ENCODE results near the gene MARK3.

The MARK3 gene

DNA sequence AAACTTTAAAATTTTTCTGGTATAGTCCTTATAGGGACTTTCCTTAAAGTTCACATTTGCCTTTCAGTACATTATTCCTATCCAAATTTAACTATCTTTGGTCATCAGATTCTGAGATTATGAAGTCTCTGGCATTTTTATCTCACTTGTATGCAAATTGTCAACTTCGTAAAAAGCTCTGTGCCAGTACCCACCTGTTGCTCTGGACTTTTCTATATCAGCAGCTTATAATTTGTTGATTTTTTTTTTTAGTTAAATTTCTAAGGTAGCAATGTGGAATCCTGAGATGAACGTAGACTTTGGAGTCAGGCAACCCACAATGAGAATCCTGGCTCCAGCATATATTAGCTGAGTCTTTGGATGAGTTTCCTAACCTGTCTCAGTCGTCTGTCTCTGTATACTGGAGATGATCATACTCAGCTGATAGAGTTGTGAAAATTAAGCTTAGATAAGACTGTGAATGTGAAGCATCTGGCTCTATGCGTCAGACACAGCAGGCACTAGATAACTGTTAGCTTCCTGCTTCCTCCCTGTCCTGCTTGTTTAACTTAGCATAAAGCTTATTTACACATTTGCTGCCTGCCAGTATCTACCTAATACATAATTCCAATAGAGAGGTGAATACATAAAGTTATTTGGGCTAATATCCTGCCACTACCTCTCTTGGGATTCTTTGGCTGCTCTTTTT is 59.8 kb downstream of the MARK3 start:
- no peak for DNase-seq

DNA sequence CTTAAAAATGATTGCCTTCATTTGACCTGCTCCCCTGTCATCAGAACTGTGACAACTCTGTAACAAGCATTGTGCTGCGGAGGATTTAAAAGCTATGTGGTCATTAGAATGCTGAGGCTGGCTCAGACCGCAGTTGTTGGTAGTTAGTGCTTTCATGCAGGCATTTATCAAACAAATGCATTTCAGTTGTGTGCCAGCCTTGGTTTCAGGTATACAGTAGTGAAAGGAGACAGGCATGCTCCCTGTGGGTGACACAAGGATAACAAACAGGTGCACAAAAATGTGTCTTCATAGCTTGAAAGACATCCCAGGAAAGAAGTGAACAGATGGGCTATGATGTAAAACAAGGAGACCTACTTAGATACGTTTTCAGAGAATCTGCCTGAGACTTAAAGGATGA is 60.6 kb downstream of the MARK3 start:
- DNase-seq = no peak

DNA sequence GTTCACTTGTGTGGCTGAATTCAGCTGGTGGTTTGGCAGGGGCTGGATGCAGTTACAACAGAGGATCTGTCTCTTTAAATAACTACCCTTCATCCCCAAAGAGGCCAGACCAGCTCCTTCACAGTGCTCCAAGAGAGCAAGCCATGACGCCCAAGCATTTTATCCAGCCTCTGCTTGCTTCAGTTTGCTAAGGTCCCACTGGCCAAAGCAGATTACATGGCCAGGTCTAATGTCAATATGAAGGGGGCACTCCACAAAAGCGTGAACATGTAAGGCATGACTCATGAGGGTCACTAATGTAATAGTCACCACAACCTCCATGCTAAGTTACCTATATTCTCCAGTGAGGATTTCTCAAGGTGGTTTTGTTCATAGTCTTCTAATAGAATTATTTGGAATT is 62.9 kb downstream of the MARK3 start:
- no peak for DNase-seq

DNA sequence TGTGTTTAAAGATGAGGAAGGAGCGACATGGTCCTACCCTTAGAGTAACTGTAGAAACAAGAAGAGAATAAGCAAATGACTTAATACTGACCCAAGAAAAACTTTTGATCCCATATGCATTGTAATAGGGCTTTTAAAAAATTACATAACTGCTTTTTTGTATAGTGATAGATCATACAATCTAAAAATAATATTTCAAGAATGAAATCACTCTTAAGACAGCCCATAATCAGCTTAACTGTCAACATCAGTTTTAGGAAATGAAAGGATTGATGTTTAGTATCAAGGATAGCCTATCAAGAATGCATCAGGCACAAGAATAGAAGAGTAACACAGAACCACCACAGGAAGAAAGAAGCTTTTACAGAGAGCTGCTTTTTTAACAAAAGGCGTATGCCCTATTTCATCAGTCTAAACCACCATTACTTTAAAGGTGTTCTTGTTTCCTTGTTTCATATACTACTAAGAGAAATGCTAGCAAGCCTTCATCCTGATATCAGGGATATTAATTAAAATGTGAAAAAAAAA is 64.5 kb downstream of the MARK3 start:
- no peak for DNase-seq

DNA sequence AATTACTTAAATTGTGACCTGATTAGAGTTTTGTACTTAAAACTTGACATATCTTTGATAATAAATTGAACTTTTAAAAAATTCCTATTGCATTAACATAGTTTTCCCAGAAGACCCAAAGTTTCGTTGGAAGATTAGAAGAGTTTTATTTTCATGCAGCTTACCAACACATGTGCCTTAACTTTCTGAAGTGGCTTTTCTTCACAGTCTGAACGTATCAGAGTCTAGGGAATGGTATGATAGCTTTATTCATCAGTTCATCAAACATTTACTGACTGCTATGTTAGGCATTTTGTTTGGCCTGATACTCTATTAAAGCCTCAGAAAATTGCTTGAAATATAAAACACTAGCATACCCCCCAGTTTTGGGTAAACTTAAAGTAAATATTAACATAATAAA is 65.2 kb downstream of the MARK3 start:
- DNase-seq = no peak

DNA sequence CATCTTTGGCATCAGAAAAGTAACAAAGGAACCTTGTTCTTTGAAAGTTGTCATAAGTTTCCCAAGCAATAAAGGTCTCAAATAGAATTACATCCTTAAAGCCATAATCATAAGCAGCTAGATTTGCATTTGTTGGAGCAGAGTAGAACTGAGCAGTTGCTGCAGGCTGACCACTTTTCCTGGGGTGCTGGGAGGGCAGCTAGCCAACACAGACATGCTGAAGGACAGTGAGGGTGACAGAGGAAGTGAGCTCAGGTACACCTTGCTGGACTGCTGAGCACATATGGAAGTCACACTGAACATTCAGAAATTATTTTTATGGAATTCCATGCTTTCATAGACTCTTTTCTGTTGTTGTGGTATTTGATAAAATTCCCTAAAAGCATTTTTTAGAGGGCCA is 66.2 kb downstream of the MARK3 start:
- no peak for DNase-seq

DNA sequence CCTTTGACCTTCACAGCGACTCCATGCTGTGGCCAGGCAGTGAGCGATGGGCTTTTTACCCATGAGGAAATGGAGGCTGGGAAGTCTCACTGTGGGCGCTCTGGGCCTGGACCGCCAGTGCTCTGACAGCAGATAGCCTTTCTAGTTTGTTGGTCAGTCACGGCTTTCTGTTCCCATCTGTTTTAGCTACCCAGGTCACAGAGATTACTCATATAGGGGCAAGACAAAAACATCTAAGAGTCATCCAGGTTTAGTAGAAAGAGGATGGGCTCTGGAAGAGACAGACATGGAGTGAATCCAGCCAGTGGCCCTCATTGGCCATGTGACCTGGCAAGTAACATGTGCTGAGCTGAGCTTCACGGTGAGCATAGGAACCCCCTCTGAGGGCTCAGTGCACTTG is 68.6 kb downstream of the MARK3 start:
- DNase-seq = no peak

DNA sequence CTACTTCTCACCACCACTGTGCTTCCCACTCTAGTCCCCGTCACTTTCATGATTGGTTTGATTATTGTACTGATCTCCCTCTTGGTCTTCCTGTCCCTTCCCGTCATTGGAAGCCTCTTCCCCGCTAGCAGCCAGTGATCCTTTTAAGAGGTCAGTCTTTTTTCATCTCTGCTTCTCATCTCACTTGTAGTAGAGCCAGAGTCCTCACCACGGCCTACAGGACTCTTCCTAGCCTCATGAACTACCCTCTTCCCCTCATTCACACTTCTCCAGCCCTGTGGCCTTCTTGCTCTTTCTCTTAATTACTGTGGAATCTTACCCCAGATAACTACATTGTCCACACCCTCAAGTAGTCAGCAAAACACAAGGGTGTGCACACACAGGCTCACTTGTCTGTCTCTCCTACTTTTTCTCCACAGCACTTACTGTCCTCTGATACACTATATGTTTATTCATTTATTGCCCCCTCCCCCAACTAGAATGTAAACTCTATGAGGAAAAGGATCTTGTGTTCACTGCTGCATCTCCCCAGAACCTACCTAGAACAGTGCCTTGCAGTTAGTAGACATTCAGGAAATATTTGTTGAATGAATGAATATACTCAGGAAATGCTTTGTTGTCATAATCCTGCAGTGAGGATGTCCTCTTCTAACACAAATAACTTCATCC is 71.1 kb downstream of the MARK3 start:
- no peak for DNase-seq

DNA sequence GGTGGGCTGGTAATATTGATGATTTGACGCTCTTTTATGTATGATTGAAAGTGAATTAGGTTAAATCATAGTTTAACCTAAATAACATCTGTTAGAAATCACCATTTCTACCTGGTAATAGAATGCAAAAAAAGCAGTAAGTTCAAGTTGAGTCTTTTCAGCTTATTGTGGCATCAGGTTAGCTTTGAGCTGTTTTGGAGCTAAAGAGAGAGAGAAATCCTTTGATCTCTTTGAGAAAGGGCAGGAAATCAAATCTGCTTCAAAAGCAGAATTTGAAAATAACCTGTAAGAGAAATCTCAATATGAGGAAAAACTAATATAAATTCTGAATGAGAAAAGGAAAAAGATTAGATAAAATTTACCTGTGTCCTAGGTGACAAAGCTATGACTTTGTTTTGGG is 75.2 kb downstream of the MARK3 start:
- DNase-seq = no peak

DNA sequence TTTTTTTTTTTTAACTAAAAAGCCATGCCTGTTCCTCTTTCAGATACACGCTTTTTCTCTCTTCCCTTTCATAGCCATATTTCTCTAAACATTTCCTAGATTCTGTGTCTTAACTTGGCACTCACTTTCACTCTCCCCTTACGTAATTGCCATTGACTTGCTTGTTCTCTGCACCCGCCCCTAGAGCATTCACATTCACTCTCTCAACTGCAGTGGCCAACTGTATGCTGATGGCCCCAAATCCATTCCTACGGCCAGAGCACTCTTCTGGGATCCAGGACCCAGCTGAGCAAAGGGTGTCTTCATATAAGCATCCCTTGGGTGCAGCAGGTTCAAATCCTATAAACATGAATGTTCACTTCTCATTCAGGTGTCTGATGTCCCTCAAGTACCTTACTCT is 77.9 kb downstream of the MARK3 start:
- no peak for DNase-seq

DNA sequence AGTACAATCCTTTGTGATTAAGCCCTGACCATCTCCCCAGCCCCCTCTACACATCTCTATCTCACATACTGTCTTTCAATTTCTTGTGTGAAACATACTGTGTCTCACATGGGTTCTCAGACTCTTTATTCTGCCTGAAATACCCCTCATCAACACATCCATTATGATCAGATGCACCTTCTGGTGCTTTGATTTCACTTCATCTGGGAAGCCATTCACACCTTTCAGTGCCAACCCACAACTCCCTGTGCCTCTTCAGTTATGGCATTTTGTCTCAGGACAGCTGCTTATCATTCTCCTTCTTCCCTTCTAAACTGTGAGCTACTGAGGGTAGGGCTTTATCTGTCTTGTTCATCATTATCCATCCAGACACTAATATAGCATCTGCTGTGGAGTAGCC is 78.6 kb downstream of the MARK3 start:
- no peak for DNase-seq

DNA sequence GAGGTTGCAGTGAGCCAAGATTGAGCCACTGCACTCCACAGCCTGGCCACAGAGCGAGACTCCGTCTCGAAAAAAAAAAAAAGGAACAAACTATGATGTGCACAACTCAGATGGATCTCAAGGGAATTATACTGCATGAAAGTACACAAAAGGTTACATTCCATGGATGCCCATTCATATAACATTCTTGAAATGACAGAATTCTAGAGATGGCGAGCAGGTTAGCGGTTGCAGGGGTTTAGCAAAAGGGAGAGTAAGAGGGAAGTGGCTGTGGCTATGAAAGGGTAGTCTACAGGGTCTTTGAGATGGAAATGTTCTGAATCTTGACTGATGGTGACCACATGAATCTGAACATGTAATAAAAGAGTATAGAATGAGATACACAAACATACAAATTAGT is 87.7 kb downstream of the MARK3 start:
- no peak for DNase-seq

DNA sequence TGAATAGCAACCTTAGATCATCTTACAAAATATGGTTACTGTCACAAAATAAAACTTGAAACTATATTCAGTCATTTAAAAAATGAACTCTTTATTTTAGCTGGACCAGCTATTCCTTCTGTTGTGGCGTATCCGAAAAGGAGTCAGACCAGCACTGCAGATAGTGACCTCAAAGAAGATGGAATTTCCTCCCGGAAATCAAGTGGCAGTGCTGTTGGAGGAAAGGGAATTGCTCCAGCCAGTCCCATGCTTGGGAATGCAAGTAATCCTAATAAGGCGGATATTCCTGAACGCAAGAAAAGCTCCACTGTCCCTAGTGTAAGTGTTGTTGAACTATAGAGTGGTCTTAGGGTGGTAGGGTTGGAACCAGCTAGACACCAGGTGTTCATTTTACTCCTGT is 89.7 kb downstream of the MARK3 start:
- no peak for DNase-seq

DNA sequence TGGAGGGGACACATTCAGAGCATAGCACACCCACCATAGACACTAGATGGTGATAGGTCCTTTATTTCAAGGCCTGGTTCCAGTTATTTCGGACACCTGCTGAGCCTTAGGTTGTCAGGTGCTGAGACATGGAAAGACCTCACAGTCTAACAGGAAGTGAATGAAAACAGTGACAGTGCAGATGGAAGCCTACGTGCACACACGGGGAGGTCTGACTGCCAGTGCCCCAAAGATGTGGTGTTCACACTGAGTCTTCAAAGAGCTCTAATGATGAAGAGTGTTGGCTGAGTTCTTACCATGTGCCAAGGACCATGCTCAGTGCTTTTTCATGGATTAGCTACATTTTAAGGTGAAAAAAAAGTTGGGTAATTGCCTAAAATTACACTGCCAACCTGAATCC is 90.8 kb downstream of the MARK3 start:
- DNase-seq = no peak

DNA sequence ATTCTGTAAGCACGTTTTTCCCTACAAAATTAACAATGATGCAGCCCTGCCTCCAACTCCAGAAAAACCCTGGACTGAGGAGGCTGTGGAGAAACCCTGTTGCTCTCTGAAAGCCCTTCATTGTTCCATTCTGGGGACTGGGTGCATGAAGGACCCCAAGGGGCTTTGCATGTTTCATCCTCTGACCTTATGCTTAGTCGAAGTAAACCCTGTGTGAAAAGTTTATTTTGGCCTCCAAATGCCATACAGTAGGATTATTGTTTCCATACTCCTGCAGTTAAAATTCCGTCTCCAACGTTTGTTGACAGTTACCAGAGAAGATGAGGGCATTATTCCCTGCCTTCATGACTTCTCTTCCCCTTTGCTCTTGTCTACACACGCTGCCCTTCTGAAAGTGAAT is 91.4 kb downstream of the MARK3 start:
- DNase-seq = no peak

DNA sequence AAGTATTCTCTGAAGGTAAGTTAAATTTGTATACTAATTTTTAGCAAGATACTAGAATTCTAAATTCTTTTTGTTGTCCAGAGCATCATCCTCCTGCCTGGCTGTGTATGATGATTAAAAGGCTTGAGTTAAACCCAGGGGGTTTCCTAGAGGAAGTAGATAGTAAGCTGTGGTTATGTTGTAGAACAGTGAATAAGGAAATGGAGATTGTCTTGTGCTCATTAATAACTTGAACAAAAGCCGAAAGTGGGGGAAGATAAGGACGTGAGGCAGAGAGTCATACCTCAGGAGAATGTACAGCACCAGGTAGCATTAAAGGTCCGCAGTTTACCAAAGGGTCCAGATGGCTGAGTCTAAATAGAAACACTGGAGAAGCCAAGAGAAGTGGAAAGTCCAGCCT is 95.4 kb downstream of the MARK3 start:
- DNase-seq = no peak

DNA sequence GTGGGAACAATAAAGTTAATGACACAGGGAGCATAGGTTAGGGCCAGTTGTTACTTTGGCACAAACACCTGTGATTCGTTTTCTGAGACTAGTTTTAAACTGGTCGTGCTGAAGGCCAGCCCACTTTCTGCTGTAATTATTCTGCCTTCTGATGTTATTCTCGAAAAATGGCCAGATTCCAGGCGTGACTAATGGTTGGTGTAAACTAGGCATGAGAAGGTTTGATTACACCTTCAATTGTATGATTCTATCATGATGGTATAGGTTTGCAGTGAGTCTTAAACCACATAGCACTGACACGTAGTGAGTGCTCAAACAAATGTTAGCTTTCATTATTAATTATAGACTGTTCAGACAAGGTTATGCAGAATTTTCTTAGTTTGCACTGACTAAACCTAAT is 98.4 kb downstream of the MARK3 start:
- DNase-seq = no peak

DNA sequence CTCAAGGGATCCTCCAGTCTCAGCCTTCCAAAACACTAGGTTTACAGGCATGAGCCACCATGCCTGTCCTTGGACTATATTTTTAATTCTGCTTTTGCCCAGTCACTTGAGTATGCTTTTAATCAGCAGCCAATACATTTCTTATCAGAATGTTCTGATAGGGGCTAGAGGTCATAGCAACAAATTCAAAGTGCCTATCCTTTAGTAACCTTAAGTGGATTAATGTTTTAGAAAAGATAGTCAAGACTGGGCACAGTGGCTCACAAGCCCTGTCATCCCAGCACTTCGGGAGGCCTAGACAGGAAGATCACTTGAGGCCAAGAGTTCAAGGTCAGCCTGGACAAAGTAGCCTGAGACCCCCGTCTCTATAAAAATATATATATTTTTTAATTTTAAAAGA is 100.3 kb downstream of the MARK3 start:
- DNase-seq = no peak

DNA sequence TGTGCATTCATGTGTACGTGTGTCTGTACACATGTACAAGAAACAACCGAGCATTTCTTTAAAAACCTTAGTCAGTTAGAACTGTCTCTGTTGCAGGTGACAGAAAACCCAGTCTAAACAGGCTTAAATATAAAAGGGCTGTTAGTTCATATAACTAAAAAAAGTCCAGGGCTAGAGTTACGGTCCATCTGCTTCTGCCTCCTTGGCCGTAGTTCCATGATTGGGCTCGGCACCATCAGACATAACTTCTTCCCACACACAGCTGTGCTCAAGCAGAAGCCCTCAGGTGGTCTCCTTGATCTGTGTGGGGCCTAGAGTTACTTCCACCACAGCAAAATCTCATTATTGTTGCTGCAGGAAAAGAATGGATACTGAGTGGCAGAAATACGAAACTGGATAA is 102.9 kb downstream of the MARK3 start:
- DNase-seq = no peak

DNA sequence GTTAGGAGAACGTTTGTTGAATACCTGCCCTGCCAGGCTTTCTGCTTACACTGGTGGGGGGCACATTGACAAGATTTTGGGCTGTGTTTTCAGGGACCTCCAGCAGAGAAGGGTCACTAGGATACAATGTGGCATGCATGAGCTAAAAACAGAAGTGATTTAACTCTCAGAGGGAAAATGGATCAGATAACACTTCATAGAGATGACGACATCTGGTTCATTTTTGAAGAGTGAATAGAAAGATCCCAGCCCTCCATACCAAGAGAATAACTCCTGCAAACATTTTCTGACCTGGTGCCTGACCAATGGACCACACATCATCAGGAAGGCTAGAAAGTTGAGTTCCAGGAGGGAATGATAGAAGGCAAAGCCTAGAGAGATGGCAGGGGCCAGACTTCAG is 103.7 kb downstream of the MARK3 start:
- no peak for DNase-seq

DNA sequence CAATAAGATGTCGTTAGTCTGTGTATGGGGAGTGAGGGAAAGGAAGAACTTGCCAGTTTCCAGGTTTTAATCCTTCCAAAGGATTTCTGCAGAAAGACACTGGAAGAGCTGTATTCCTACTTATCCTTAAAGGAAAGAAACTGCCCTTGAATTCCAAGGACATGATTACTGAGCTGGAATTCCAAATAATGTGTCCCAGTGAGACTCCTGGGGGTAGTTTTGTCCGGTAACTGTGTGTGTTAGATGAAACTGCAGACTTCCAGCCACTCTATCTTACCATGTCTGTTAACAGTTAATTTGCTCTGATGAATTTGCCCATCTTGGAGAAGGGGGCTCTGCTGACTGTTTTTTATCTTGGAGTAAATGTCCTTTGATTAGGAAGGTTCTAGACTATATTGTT is 104.4 kb downstream of the MARK3 start:
- DNase-seq = no peak

DNA sequence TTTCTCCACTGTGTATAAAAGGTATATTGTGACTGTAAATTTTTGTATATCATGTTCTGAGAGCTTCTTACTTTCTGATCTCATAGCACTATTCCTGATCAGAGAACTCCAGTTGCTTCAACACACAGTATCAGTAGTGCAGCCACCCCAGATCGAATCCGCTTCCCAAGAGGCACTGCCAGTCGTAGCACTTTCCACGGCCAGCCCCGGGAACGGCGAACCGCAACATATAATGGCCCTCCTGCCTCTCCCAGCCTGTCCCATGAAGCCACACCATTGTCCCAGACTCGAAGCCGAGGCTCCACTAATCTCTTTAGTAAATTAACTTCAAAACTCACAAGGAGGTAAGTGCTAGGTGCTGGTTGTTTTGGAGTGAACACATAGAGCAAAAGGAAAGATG is 106.5 kb downstream of the MARK3 start:
- DNase-seq = no peak

DNA sequence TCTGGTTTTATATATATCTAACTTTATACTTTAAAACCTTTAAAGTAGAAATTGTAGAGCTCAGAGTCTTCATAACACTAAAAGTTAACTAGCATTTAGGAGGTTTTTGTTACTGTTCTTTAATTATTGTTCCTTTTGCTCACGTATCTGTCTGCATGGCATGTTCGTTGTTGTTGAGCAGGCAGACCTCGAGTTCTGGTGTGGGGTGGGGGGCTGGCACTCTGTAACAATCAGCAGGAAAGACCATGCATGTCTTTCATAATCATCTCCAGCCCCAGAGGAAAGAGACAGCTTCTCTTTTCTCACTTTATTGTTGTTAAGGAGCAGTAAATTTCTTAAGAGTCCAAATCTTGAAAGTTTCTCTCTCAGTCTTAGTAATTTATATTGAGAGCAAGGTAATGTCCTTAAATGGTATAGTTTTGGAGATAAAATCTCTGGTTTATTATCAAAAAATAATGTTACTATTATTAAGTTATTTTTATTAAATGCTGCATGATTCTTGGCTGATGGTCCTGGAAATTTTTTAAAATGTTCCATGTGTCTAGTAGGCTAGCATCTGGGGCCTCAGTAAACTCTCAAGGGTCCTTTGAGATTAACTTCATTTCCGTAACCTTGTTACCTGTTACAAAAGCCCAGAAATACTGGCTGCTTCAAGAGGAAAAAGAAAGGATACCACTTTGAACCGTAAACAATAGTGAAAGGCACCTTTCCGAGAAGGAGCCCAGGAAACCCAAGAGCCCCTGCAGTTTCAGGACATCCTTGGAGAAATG is 107.1 kb downstream of the MARK3 start:
- DNase-seq = no peak

DNA sequence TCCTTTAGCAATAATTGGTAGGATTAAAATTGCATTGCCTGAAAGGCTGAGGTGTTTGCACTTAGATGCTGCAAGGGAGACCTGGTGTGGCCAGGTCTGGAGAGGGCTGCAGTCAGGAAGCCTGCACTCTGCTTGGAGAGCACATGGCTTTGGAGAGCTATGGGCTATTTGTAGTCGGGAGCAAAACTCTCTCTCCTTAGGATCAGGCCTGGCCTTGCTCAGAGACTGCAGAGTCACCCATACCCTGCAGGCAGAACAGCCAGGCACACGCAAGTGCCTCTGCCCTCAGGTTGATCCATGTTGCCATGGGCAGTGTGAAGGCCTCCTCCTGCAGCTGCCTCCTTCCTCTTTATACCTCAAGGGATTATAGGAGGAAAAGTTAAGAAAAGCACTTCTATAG is 110.6 kb downstream of the MARK3 start:
- DNase-seq = no peak

All from NK-92 treated with Interleukin-12 subunit alpha and Interleukin-12 subunit beta, amount 100 ng/mL, for 24 hours (cell line).